HG02798 (cell line): Measurements from ENCODE around the gene PPP1R13B.

Experiments
- ATAC-seq: cut with Tn5 transposase; IDR thresholded peaks from one replicate; pipeline ENCODE4 v1.9.1; 2021; ENCODE audit warnings: mild to moderate bottlenecking; ENCODE audit not compliant: unreplicated experiment, poor library complexity

PPP1R13B gene

DNA sequence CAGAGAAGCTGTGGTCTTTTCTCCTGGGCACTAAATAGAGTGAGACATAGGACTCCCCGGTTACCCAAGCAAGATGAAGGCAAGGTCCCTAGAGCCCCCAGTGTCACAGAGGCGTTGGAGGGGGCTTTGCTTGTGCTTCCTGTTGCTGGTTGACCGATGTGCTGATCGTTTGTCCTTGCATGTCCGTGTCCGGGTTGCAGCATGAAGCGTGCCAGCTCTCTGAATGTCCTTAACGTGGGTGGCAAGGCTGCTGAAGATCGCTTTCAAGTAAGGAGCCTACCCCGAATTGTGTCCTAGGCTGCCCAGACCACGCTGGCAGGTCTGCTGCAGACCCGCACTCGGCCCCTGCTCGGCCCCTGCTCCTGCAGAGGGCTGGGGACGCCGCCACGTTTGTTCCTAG is 155.2 kb downstream of the PPP1R13B start:
- peak; percentile 4 for ATAC-seq

DNA sequence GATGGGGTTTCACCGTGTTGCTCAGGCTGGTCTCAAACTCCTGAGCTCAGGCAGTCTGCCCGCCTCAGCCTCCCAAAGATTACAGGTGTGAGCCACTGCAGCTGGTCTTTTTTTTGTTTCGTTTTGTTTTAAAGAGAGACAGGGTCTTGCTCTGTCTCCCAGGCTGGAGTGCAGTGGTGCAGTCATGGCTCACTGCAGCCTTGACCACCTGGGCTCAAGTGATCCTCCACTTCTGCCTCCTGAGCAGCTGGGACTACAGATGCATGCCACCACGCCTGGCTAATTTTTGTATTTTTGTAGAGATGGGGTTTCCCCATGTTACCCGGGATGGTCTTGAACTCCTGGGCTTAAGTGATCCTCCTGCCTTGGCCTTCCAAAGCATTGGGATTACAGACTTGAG is 155.7 kb downstream of the PPP1R13B start:
- ATAC-seq: peak; percentile 65

DNA sequence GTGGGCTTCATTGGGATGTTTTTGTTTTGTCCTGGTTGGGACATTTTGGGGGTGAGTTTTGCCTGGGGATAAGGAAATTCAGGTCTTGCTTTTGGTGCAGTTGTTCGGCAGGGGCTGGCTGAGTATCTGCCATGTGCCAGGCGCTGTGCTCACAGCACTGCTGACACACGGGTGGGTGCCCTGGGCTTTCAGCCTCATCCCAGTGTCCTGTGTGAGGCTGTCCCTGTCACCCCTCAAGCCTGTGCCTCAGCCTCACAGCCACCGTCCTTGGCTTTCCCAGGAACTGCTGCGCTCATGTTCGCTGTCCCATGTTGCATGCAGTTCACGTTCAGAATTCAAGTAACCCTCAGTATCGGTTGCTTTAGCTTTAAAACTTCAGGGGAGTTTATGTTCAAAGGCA is 157.0 kb downstream of the PPP1R13B start:
- no peak for ATAC-seq

DNA sequence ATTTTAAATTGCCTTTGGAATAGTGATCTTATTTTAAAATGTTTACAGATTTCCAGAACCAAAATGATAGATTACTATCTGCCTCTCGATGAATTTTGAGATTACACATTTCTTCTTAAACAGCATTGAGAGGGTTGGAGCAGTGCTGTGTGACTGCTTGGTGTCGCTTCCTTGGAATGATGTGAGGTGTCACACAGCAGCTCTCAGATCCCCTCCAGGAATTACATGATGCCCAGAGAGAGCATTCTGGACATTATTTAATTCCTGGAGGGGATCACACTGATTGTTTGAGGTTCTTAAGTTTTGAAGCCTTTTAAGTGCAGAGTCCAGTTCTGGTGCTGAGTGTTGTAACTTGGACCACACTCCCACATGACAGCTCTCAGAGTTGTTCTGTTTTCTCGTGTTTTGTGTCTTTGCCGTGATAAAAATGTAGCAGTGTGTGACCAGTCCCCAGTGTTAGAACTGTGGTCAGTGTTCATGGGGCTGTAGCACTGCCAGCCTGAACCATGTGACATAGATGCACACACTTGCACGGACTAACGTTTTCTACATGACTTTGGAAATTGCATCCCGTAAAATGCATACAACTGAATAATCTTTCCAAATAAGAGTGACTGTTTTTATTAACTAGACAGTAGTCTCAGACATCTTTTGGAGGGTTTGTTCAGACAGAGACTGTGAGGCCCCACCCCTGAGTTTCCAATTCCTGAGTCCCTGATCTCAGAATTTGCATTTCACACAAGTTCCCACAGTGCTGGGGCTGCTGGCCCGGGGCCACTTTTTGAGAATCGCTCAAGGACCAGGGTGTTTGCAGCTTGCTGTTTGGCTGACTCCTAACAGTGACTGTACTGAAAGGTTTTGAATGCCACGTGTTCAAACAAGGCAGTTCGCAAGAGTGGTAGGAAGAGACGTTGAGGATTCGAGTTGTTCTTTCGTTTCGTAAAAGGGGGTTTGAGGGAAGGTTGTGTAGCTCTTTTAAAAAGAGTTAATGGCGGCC is 158.2 kb downstream of the PPP1R13B start:
- ATAC-seq: peak; percentile 50

DNA sequence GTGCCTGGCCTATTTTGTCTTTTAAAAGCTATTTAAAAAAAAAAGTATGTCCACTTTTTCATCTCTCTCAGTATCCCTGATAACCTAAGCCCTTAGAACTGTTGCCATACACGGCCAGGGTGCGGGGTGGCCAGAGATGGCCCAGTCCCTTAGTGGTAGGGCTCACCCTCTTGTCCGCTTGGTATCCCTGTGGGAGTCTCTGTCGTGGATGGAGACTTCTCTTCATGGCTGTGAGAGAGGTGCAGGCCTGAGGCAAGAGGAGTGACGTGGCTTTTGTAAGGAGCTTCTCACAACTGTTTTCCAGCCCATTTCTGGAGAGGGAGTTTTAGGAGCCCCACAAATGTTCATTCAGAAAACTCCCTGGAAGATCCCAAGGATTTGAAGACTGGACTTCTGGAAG is 158.9 kb downstream of the PPP1R13B start:
- ATAC-seq: no peak

DNA sequence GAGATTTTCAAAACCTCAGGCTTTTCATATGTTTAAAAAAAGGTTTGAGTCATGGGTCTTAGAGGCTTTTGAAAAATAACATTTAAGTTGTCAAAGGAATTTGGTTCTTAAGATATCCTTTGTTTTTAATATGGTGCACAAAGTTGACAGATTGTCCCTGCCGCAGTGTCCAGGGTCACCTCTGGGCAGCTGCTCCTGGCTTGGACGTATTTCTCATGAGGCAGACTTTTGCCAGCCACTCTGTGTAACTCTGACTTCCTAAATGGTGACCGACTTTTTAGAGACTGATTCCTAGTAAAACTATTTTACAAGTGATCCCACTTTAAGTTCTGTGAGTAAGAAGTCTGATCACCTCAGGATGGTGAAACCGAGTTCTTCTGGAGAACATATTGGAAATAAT is 159.7 kb downstream of the PPP1R13B start:
- no peak for ATAC-seq

DNA sequence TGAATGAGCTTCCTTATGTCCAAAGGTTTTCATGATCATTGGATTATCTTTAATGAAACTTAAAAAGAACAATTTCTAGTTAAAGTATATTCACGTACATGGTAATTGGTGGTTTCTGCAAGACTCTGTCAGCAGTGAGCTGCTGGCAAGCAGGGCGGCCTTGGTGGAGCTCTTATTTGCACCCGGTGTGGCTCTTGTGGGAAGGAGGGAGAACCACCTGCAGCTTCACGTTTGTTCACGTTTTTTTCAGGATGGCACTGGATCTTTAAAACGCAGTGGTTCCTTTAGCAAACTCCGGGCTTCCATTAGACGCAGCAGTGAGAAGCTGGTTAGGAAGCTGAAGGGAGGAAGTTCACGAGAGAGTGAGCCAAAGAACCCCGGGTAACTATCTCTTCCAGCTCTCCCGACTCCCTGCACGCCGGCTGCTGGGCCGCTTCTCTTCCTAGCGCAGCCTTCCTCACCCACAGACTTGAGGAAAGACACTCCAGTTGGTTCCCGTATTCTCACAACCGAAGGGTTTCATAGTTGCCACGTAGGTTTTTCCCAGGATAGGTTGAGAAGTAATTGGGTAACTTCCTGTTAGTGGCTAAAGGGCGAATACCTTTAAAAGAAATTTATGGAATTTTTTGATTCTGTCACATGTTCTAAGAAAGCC is 160.4 kb downstream of the PPP1R13B start:
- ATAC-seq: no peak

DNA sequence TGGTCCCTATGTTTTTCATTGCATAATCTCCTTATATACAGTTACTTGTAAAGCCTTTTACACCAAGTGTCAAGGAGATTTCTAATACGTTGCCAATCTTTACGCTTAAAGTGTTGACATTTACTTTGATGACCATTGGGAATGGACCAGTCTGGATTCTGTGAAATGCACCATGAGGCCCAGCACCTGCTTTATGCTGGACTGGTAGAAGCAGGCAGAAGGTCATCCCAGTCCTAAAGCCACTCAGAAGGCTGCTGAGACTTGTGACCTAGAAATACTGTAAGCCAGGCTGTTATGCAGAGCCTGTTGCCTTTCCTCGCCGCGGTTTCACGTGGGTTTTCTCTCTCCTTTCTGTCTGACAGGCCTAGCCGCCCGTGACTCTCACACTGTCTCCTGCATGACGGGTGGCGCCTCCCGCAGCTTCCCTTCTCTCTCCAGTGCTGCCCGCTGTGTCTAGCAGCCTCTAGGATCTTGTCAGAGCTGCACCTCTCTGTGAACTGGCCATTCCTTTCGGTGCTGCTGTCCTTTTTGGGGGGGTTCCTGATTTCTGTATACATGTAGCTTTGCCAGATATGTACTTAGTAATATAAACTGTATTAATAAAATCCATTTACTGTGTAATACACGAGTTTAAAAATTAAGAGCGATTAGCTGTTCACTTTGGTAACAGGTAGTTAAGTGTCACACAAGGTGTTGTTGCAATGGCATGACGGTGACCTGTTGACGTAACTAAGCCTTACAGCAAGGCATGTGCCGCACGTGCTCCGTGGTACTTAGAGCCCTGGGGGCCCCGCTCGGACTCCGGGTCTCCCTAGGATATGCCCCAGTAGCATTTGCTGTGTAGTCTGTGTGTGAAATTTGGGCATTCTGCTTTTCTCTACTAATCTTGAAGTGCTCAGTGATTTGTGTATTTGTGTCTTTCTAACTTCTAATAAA is 161.8 kb downstream of the PPP1R13B start:
- no peak for ATAC-seq

DNA sequence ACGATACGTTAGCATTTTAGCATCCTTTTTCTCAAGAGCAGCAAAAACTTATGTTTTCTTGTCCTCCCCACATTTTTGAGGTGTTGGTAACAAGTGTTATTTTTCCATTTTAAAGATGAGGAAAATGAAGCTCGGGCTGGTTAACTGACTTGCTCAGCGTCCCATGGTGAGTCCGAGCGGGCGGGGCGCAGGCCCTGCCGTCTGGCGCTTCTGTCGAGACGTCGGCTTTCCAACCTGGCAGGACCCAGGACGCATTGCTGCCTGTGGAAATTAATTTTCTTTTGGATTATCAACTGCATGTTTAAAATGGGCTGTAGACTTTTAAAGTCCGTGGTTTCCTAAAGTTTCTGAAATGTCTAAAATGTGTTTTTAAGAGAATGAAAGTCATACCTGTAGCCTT is 162.5 kb downstream of the PPP1R13B start:
- no peak for ATAC-seq

DNA sequence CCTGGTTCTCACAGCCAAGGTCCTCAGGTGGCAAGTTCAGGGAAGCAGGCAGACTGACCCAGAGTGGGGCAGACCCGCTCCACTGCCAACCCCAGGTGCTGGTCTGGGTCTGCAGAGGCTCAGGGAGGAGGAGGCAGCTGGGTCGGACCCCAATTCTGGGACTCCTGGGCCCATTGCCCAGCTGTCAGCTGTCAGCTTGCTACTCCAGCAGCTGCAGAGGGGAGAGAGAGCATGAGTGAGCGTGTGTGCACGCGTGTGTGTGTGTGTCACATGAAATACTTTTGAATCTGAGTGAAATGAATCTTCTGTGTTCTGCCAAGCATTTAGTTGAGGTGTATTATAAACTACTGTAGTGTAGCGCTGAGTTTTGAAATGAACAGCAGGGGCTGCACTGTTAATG is 162.9 kb downstream of the PPP1R13B start:
- no peak for ATAC-seq
